Measurements from ENCODE around the gene COX20.
"Not testable (repeated sequence)": the region's sequence is repeated elsewhere in the genome, so short reads cannot be mapped to it uniquely, and the experiment has no call there.

The COX20 gene, protein sequence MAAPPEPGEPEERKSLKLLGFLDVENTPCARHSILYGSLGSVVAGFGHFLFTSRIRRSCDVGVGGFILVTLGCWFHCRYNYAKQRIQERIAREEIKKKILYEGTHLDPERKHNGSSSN

DNA sequence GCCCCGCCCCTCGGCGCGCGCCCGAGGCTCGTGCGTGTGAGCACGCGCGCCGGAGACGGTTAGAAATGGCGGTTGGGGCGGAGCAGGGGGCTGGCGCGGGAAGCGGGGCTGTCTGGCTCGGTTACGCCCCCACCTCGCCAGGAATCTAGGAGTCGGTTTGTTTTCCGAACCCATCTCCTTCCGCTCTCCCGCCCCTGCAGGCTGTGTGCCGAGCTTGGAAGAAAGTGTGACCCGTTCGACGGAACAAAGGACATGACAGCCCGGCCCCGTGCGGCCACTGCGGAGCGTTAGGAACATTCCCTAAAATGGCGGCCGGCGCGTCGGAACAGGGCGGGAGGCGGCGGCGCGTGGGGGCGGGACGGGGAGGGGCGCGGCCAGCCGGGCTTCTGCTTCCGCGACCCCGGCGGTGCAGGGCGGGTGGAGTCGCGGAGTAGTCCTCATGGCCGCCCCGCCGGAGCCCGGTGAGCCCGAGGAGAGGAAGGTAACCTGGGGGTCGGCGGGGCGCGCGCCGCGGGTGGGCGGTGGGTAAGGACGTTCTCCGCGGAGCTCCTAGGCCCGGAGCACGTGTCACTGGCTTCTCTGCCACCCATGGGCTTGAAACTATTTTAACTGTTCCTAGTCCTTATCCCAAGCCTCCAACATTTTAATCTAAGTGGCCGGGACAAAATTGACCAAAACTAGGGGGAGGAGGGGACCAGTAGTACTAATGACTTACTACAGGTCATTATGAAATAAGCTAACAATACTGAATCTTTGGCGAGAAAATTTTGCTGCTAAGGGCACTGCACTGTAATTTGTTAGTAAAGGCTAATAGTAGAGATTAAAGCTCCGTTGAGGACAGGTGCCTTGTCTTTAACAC, at the start of gene COX20:
Gene COX20, plus strand, starts transcription at position 383 of the 859 bp plus-strand sequence. Its CDS starts 57 bp downstream, at position 440.
- peak; percentile 97 to 99 for DNase-seq

DNA sequence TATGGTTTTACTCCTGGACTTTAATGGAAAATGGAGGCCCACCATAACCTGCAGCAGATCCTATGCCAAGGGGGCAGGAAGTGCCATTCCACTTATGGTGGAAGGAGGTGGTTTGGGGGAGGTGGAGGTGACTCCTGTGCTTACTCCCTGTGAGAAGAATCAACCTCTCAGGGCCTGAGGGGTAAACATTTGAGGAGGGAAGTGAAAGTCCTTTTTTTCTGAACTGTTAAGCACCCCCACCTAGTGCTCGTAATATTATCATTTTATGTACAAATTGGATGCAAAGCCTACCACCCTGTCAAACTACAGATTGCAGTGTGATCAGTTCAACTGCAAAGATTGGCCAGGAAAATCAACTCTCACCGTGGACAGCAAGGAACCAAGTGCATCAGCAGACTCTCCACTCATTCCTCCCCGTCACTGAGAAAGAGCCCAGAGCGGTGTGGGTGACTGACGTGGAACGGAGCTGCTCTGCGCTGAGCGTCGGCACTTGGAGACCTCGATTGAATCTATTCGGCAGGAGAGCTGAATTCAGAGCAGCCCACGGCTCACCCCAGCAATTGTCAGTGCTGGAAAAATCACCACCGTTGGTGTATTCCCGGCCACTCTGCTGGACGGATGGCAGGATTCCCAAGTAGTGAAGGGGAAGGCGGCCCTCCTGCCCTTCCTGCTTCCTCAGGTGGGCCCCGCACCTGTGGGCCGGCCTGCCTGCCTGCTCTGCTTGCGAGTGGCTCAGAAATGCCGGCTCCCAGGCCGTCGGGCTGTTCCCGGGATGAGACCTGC, 46.8 kb upstream of the COX20 start:
- DNase-seq: no peak

- DNase-seq: no peak
Observed at GRCh38 chr1:244789276-244789580, 46.2 kb upstream of the COX20 start.

DNA sequence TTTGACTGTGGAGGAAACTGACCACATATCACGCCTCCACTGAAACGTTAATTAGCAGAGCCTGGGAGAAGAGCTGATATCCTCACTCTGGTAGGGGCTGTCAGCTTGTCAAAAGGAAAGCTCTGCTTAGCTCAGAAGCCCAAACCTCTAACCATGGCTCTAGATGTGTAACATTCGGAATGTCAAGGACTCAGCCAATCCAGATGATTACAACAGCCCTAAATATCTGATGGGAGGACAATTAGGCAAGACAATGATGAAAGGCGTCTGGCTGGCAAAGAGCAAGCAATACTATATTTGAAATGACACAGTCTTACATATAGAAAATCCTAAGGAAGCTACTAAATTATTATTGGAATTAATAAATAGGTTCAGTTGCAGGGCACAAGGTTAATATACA, 45.7 kb upstream of the COX20 start:
- no peak for DNase-seq

GRCh38 chr1:244791061-244791460, 44.4 kb upstream of the COX20 start:
- DNase-seq: no peak

DNA sequence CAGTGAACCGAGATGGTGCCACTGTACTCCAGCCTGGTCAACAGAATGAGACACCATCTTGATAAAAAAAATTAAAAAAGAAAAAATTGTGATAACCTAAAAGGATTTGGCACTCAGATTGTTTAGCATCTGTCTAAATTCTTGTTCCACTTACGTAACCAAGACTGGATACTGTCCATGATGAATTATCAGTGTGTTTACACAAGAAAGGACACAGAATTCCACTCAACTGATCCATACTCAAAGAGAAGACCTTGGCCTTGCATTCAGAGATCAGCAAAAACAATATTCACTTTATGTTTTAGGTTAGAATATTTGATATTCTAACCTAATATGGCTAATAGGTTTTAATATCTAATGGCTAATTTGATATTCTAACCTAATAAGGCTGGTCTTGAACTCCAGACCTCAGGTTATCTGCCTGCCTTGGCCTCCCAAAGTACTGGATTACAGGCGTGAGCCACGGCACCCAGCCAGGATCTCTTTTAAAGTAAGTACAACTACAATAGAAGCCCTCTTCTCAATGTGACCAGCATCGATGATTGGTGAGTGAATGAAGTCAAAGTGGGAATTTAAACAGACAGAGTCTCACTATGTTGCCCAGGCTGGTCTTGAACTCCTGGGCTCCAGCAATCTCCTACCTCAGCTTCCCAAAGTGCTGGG, 43.1 kb upstream of the COX20 start:
- DNase-seq: no peak

DNA sequence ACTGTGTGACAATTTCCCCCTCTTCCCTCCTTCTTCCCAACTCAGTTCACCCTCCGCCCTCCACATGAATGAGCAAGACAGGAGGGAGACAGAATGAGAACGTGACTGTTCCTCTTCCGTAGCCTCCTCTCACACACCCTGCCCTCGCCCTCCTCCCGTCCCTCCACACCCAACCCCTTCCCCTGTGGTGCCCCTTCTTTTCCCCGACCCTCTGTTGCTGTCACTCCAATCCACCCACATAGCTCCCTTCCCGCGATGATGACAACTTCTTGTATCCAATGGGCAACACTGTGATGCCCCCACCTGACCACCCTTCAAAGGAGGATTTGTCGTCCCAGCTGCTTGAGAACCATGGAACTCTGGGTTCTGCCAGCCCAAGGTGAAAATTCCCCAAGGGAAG, 41.4 kb upstream of the COX20 start:
- no peak for DNase-seq

DNA sequence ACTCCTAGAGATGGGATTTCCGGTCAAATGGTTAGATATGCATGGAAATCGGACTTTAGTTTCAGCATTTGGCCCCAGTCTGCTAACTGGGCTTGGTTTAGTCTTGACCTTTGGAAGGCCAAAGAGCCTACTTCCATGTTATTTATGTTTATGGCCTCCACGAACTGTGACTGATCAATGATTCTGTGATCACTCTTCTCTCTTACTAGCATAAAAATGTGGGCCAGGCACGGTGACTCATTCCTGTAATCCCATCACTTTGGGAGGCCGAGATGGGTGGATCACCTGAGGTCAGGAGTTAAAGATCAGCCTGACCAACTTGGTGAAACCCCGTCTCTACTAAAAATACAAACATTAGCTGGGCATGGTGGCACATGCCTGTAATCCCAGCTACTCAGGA, 40.9 kb upstream of the COX20 start:
- not testable (repeated sequence) for DNase-seq

DNA sequence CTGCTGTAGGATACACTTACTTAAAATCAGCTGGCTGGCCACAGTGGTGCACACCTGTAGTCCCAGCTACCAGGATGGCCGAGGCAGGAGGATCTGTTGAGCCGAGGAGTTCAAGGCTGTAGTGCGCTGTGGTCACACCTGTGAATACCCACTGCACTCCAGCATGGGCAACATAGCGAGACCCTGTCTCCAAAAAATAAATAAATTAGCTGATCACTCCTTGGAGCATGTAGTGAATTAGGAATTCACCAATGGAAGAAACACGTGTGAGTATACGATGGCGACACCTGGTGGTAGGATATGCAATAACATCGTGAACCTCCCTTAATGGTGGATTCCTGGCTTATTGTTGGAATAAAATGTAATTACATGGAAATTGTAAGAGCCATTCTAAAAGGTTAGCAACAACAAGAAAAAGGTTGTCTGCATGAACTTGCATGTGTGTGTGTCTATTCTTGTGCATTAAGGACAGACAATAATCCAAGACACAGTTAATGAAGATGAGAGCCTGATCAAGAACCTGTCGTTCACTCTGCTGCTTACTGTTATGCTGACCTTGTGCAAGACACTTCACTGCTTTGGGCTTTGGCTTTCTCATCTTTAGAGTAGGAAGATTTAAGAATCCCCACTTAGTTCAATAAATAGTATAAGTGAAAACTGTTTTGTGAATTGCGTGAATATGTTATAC, 38.6 kb upstream of the COX20 start:
- peak; percentile 54 to 77 for DNase-seq

DNA sequence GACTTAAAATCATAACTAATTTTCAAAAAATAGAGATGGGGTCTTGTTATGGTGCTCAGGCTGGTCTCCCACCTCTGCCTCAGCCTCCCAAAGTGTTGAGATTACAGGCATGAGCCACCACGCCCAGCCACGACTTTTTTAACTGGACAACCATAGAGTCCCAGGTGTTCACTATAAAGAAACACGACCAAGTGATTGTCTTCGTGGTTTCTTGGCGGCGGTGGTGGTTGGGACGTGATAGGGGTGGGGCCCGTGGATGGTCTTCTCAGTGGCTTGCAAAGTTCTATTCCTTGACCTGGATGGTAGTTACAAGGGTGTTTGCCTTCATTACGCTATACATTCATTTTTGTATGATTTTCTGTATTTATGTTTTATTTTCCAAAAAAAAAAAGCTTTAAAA, 34.6 kb upstream of the COX20 start:
- DNase-seq: no peak

- peak; percentile 23 to 51 for DNase-seq
Observed at GRCh38 chr1:244801246-244801645, 34.2 kb upstream of the COX20 start.

DNA sequence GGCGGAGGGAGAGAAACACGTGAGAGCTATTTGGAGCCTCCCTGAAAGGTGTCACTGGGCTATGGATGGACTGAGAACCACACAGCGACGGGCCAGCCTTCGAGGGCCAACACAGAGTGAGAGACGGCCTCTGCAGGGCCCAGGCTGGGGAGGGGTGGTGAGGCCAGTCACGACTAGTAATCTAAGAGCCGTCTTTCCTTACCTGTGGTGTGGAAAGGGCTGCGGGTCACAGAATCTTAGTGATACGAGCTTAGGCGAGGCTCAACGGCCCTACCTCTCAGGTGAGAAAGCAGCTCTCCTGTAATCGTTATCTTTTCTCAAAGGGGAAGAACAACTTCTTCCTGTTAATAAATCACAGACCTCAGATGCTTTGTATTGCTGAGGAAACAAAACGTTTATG, 33.4 kb upstream of the COX20 start:
- DNase-seq: no peak

- DNase-seq: no peak
Observed at GRCh38 chr1:244802556-244803239, 32.8 kb upstream of the COX20 start.

DNA sequence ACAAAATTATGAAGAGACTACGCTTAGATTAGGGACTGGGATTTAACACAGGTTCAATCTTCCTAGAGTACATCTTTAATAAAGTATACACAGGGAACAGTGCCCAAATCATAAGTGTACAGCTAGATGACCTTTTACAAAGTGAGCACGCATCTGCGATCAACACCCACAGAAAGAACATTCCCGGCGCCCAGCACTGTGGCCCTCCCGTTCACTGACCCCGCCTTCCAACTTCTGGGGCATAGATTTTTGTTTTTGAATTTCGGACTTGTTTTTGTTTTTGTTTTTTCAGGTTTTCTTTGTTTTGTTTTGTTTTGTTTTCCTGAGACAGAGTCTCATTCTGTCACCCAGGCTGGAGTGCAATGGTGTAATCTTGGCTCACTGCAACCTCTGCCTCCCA, 30.6 kb upstream of the COX20 start:
- no peak for DNase-seq

- no peak for DNase-seq
Observed at GRCh38 chr1:244807138-244807537, 28.3 kb upstream of the COX20 start.

GRCh38 chr1:244810221-244810620, 25.2 kb upstream of the COX20 start:
- no peak for DNase-seq

GRCh38 chr1:244813327-244813726, 22.1 kb upstream of the COX20 start:
- no peak for DNase-seq

DNA sequence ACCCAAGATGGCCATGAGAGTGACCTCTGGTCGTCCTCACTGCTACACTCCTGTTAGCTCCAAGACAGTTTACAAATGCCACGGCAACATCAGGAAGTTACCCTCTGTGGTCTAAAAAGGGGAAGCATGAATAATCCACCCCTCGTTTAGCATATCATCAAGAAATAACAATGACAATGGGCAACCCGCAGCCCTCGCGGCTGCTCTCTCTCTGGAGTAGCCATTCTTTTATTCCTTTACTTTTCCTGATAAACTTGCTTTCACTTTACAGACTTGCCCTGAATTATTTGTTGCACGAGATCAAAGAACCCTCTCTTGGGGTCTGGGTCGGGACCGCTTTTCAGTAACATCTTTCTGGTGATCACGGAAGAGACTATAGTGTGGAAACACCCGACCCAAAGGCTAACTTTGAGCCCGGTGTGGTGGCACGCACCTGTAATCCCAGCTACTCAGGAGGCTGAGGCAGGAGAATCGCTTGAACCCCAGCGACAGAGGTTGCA, 19.8 kb upstream of the COX20 start:
- no peak for DNase-seq

DNA sequence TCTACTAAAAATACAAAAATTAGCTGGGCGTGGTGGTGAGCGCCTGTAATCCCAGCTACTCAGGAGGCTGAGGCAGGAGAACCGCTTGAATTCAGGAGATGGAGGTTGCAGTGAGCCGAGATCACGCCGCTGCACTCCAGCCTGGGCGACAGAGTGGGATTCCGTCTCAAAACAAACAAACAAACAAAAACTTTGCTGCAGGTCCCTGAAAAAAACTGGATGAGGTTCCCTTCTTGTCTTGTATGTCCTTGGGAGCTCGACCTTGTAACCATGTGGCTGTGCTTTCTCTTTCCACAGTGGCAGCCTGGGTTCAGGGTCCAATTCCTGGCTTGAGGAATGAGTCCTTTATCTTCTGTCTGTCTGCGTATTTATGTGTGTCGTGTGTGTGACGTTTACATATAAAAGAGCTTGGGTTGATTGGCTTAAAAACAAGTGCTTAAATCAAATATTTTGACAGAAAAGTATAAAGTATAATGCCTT, 18.0 kb upstream of the COX20 start:
- no peak for DNase-seq

GRCh38 chr1:244820131-244820530, 15.3 kb upstream of the COX20 start:
- no peak for DNase-seq

- DNase-seq: no peak
Observed at GRCh38 chr1:244821134-244821533, 14.3 kb upstream of the COX20 start.

DNA sequence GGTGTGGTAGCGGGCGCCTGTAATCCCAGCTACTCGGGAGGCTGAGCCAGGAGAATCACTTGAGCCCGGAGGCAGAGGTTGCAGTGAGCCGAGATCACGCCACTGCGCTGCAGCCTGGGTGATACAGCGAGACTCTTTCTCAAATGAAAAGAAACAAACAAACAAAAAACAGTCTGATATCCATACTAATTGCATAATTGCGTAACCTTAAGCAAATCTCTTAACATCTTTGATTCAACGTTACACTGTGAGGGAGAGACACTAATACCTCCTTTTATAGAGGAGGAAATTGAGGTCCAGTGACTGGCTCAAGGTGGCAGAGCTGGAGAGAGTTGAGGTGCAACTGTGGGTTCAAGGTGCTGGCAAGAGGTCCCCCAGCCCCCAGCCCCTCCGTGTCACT, 12.6 kb upstream of the COX20 start:
- DNase-seq: no peak
